ENCODE results near the gene CHD1.

Gene CHD1

GRCh38 chr5:98929710-98930298 lies 997 bp upstream of the CHD1 start:
- peak overlapping the region; percentile 91 for H3K27ac ChIP-seq (ENCODE audit: low read depth, low read length)
- H3K4me2 ChIP-seq (ENCODE audit: low read depth, low read length, poor library complexity, severe bottlenecking) = peak overlapping the region; percentile 71
- H3K27me3 ChIP-seq (ENCODE audit: low read length) = no peaks in the 10 kb centered on the region
- TF ChIP-seq, protein P1, sequence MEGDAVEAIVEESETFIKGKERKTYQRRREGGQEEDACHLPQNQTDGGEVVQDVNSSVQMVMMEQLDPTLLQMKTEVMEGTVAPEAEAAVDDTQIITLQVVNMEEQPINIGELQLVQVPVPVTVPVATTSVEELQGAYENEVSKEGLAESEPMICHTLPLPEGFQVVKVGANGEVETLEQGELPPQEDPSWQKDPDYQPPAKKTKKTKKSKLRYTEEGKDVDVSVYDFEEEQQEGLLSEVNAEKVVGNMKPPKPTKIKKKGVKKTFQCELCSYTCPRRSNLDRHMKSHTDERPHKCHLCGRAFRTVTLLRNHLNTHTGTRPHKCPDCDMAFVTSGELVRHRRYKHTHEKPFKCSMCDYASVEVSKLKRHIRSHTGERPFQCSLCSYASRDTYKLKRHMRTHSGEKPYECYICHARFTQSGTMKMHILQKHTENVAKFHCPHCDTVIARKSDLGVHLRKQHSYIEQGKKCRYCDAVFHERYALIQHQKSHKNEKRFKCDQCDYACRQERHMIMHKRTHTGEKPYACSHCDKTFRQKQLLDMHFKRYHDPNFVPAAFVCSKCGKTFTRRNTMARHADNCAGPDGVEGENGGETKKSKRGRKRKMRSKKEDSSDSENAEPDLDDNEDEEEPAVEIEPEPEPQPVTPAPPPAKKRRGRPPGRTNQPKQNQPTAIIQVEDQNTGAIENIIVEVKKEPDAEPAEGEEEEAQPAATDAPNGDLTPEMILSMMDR (IDR thresholded peaks at IDR 0.05; ENCODE audit: insufficient read depth, low read length, poor library complexity, severe bottlenecking) = no peak
- no peak for TF ChIP-seq EZH2phosphoT487 (conservative IDR thresholded peaks at IDR 0.05; ENCODE audit: low read length)
- peaks cover 20% of the 10 kb centered on the region for H4K20me1 ChIP-seq (ENCODE audit: low read depth, low read length)
- H3F3A ChIP-seq (ENCODE audit: insufficient read depth) = 0 out of 2 replicates have a peak, but pooled peaks cover 5% of the 10 kb centered on the region
- peak overlapping the region; percentile 89 for H3K4me3 ChIP-seq (ENCODE audit: insufficient read depth, low read length, poor library complexity, severe bottlenecking)
- no peaks in the 10 kb centered on the region for H3K9me3 ChIP-seq (ENCODE audit: insufficient read depth, low read length)
- H3K9me2 ChIP-seq (replicated peaks; ENCODE audit: insufficient read depth, low read length) = no peaks in the 10 kb centered on the region
- H3K79me2 ChIP-seq (ENCODE audit: insufficient read depth, low read length) = peaks cover 42% of the 10 kb centered on the region
- peak overlapping the region; percentile 55 for H2AFZ ChIP-seq (ENCODE audit: low read depth, low read length, severe bottlenecking)
- H3K36me3 ChIP-seq (ENCODE audit: low read length) = peaks cover 13% of the 10 kb centered on the region; the same call in 1 of the 2 replicates
- peak overlapping the region; percentile 83 for H3K9ac ChIP-seq (ENCODE audit: low read length)

DNA sequence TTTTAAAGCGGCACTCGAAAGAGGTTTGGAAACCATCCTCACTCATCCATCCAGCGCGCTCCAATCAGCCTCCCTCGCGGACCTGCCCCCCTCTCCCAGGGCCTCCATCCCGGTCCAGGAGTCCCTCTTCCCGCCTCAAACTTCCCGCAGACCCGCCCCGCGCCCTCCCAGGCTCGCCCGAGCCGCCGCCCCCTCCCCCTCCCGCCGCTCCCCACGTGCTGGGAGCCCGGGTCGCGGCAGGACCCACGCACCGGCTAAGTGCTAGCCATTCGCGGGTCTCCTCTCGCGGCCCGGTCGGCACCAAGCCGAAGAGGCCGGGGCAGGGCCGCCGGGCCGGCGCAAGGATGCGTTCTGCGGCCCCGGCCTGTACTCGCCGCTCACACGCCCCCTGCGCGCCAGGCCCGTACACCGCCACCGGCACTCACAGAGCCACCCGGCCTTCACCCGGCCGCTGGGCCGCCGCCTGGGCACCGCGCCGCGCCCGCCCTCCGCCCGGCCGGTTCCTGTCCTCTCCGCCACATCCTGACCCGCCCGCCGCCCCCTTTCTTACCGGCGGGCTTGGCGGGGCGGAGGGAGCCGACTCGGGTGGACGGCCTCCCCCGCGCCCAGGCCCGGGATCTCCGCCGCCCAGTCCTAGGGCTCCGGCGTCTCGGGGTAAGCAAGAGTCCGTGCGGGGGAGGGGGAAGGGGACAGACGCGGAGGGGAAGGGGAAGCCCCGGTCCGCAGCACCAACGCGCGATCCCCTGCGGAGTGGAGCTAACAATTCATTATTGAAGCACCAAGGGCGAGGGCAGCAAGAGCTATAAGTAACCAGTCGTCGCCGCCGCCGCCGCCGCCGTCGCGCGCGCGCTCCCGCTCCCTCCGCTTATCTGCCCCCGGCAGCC lies 576 bp downstream of the CHD1 start:
- peak overlapping the region; percentile 88 for H3K27ac ChIP-seq (ENCODE audit: low read depth, low read length)
- peaks cover 20% of the 10 kb centered on the region for H4K20me1 ChIP-seq (ENCODE audit: low read depth, low read length)

DNA sequence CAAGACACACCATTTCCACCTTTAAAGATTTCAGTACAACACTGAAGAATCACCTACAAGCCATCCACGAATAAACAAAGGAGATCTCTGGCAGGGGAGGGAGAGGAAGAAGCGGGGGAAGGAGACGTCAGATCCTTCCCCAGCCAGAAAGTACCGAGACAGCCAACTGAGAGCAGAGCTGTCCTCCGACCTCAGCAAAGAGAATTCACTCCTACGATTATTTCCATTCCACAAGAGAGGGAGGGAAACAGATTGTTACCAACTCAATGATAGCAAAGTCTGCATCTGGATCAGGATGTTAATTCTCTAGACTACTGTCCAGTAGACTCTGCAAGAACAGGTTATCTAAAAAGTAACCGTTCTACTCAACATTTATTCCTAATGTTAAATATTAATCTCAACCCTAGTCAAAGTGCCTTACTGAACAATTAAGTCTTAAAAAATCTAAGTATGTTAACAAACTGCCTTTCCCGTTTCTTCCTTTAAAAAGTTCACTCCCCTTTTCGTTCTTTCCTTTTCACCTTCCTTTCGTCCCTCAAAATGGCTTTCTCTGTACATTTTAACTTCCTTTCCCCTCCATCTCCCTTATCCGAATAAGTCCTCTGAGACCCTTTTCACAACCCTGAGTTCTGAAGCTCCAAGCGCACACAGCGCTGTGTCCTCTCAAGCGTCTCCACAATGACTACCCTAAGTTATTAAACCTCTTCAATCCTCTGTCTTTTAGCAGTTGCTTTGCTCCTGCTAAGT lies 1.4 kb downstream of the CHD1 start:
- peak overlapping the region; percentile 86 for H3K4me2 ChIP-seq (ENCODE audit: low read depth, low read length, poor library complexity, severe bottlenecking)
- no peaks in the 10 kb centered on the region for H3K9me3 ChIP-seq (ENCODE audit: insufficient read depth, low read length)
- H4K20me1 ChIP-seq (ENCODE audit: low read depth, low read length) = peaks cover 20% of the 10 kb centered on the region
- no peaks in the 10 kb centered on the region for H3K27me3 ChIP-seq (ENCODE audit: low read length)
- H3K9me2 ChIP-seq (replicated peaks; ENCODE audit: insufficient read depth, low read length) = no peaks in the 10 kb centered on the region
- peak overlapping the region; percentile 94 for H2AFZ ChIP-seq (ENCODE audit: low read depth, low read length, severe bottlenecking)
- peak overlapping the region; percentile 89 for H3K4me3 ChIP-seq (ENCODE audit: insufficient read depth, low read length, poor library complexity, severe bottlenecking)
- 0 out of 2 replicates have a peak, but pooled peaks cover 5% of the 10 kb centered on the region for H3F3A ChIP-seq (ENCODE audit: insufficient read depth)
- no peak for TF ChIP-seq EZH2phosphoT487 (conservative IDR thresholded peaks at IDR 0.05; ENCODE audit: low read length)
- TF ChIP-seq, protein P1 (IDR thresholded peaks at IDR 0.05; ENCODE audit: insufficient read depth, low read length, poor library complexity, severe bottlenecking) = no peak
- H3K27ac ChIP-seq (ENCODE audit: low read depth, low read length) = peak overlapping the region; percentile 88
- H3K9ac ChIP-seq (ENCODE audit: low read length) = peak overlapping the region; percentile 83
- peaks cover 28% of the 10 kb centered on the region; the same call in 1 of the 2 replicates for H3K36me3 ChIP-seq (ENCODE audit: low read length)
- H3K79me2 ChIP-seq (ENCODE audit: insufficient read depth, low read length) = peaks cover 63% of the 10 kb centered on the region

More for the DNA sequence above, 576 bp downstream of the CHD1 start:
- H3F3A ChIP-seq (ENCODE audit: insufficient read depth) = 0 out of 2 replicates have a peak, but pooled peaks cover 5% of the 10 kb centered on the region
- H3K9ac ChIP-seq (ENCODE audit: low read length) = peak overlapping the region; percentile 83
- no peaks in the 10 kb centered on the region for H3K27me3 ChIP-seq (ENCODE audit: low read length)
- peaks cover 24% of the 10 kb centered on the region; the same call in 1 of the 2 replicates for H3K36me3 ChIP-seq (ENCODE audit: low read length)
- H3K4me2 ChIP-seq (ENCODE audit: low read depth, low read length, poor library complexity, severe bottlenecking) = peak overlapping the region; percentile 86
- no peak for TF ChIP-seq EZH2phosphoT487 (conservative IDR thresholded peaks at IDR 0.05; ENCODE audit: low read length)
- TF ChIP-seq, protein P1 (IDR thresholded peaks at IDR 0.05; ENCODE audit: insufficient read depth, low read length, poor library complexity, severe bottlenecking) = no peak
- H3K9me3 ChIP-seq (ENCODE audit: insufficient read depth, low read length) = no peaks in the 10 kb centered on the region
- H3K4me3 ChIP-seq (ENCODE audit: insufficient read depth, low read length, poor library complexity, severe bottlenecking) = peak overlapping the region; percentile 89
- H2AFZ ChIP-seq (ENCODE audit: low read depth, low read length, severe bottlenecking) = peak overlapping the region; percentile 94
- H3K9me2 ChIP-seq (replicated peaks; ENCODE audit: insufficient read depth, low read length) = no peaks in the 10 kb centered on the region
- peaks cover 56% of the 10 kb centered on the region for H3K79me2 ChIP-seq (ENCODE audit: insufficient read depth, low read length)

Measured in SU-DHL-6 (cell line).